ENCODE measurements around the gene RPIA. TPM values are rescaled to one million over a fixed set of nuclear protein-coding genes. Genes with fewer than 3 reads are reported as not detected.

Gene RPIA
- total RNA-seq, 1 donor from 2014 or later: 11.5 TPM

GRCh38 chr2:88713408-88713807 lies 21.9 kb downstream of the RPIA start:
- Mint-ChIP-seq H3K4me3 (no peak overlapping the region), H3K27me3 (ENCODE audit: insufficient read depth, low read depth) (no peaks in the 10 kb centered on the region), H3K4me1 (no peaks in the 10 kb centered on the region), H3K27ac (no peak overlapping the region), H3K36me3 (peaks cover 43% of the 10 kb centered on the region), H3K9me3 (peaks cover 14% of the 10 kb centered on the region)
- no peak for DNase-seq (ENCODE audit: low spot score)
- no peaks in the 10 kb centered on the region for H3K4me1 ChIP-seq
- H3K27ac ChIP-seq: no peak overlapping the region
- H3F3A ChIP-seq (ENCODE audit: low read depth): no peaks in the 10 kb centered on the region
- H3K4me2 ChIP-seq: no peak overlapping the region
- H3K79me2 ChIP-seq (ENCODE audit: low read depth): peaks cover 10% of the 10 kb centered on the region
- H3K27me3 ChIP-seq: no peaks in the 10 kb centered on the region
- H2AFZ ChIP-seq (replicated peaks): no peak overlapping the region
- no peak overlapping the region for H3K4me3 ChIP-seq
- no peaks in the 10 kb centered on the region for H3K36me3 ChIP-seq
- H4K20me1 ChIP-seq (ENCODE audit: low read depth): no peaks in the 10 kb centered on the region
- H3K9ac ChIP-seq: no peak overlapping the region
- H3K9me3 ChIP-seq (ENCODE audit: low read depth): peaks cover 7% of the 10 kb centered on the region
- no peak for TF ChIP-seq EZH2 (IDR thresholded peaks at IDR 0.05)
- TF ChIP-seq EZH2phosphoT487 (IDR thresholded peaks at IDR 0.05): no peak

- Histone ChIP-seq H3K4me2 (no peak overlapping the region), H3F3A (ENCODE audit: low read depth) (no peaks in the 10 kb centered on the region), H2AFZ (replicated peaks) (no peak overlapping the region), H3K27me3 (no peaks in the 10 kb centered on the region), H3K4me1 (no peaks in the 10 kb centered on the region), H3K4me3 (no peak overlapping the region), H3K79me2 (ENCODE audit: low read depth) (peaks cover 10% of the 10 kb centered on the region), H3K9ac (no peak overlapping the region), H3K9me3 (ENCODE audit: low read depth) (peaks cover 14% of the 10 kb centered on the region), H3K27ac (no peak overlapping the region), H3K36me3 (no peaks in the 10 kb centered on the region), H4K20me1 (ENCODE audit: low read depth) (no peaks in the 10 kb centered on the region)
- Mint-ChIP-seq H3K4me3 (no peak overlapping the region), H3K9me3 (peaks cover 14% of the 10 kb centered on the region), H3K27me3 (ENCODE audit: insufficient read depth, low read depth) (no peaks in the 10 kb centered on the region), H3K27ac (no peak overlapping the region), H3K4me1 (no peaks in the 10 kb centered on the region), H3K36me3 (peaks cover 35% of the 10 kb centered on the region)
- DNase-seq (ENCODE audit: low spot score): no peak
- TF ChIP-seq EZH2 (IDR thresholded peaks at IDR 0.05) (no peak), CTCF (IDR thresholded peaks at IDR 0.05) (no peak), EZH2phosphoT487 (IDR thresholded peaks at IDR 0.05) (no peak)
Measured at GRCh38 chr2:88714667-88715066, 23.2 kb downstream of the RPIA start.

- Histone ChIP-seq H2AFZ (replicated peaks) (no peak overlapping the region), H3K4me2 (no peak overlapping the region), H3K36me3 (peaks cover 9% of the 10 kb centered on the region), H3K9me3 (ENCODE audit: low read depth) (peaks cover 25% of the 10 kb centered on the region), H3K27ac (no peak overlapping the region), H3F3A (ENCODE audit: low read depth) (no peaks in the 10 kb centered on the region), H3K79me2 (ENCODE audit: low read depth) (peaks cover 5% of the 10 kb centered on the region), H3K4me3 (no peak overlapping the region), H3K4me1 (no peaks in the 10 kb centered on the region), H3K9ac (no peak overlapping the region), H3K27me3 (no peaks in the 10 kb centered on the region), H4K20me1 (ENCODE audit: low read depth) (no peaks in the 10 kb centered on the region)
- Mint-ChIP-seq H3K4me1 (no peaks in the 10 kb centered on the region), H3K9me3 (peaks cover 27% of the 10 kb centered on the region), H3K36me3 (peaks cover 34% of the 10 kb centered on the region), H3K4me3 (no peak overlapping the region), H3K27ac (no peak overlapping the region), H3K27me3 (ENCODE audit: insufficient read depth, low read depth) (no peaks in the 10 kb centered on the region)
- DNase-seq (ENCODE audit: low spot score): no peak
- TF ChIP-seq EZH2phosphoT487 (IDR thresholded peaks at IDR 0.05): no peak
- no peak for TF ChIP-seq EZH2 (IDR thresholded peaks at IDR 0.05)
- no peak for TF ChIP-seq CTCF (IDR thresholded peaks at IDR 0.05)
Measured at GRCh38 chr2:88720399-88720798, 28.9 kb downstream of the RPIA start.

- no peaks in the 10 kb centered on the region for H3K4me1 ChIP-seq
- no peak overlapping the region for H3K4me3 ChIP-seq
- Mint-ChIP-seq H3K4me3 (no peak overlapping the region), H3K36me3 (peaks cover 36% of the 10 kb centered on the region), H3K9me3 (peaks cover 27% of the 10 kb centered on the region), H3K4me1 (no peaks in the 10 kb centered on the region), H3K27ac (no peak overlapping the region), H3K27me3 (ENCODE audit: insufficient read depth, low read depth) (no peaks in the 10 kb centered on the region)
- no peak overlapping the region for H3K4me2 ChIP-seq
- peaks cover 25% of the 10 kb centered on the region for H3K9me3 ChIP-seq (ENCODE audit: low read depth)
- no peak for DNase-seq (ENCODE audit: low spot score)
- no peaks in the 10 kb centered on the region for H4K20me1 ChIP-seq (ENCODE audit: low read depth)
- H3K9ac ChIP-seq: no peak overlapping the region
- H2AFZ ChIP-seq (replicated peaks): no peak overlapping the region
- no peak overlapping the region for H3K27ac ChIP-seq
- peaks cover 5% of the 10 kb centered on the region for H3K79me2 ChIP-seq (ENCODE audit: low read depth)
- TF ChIP-seq EZH2phosphoT487 (IDR thresholded peaks at IDR 0.05) (no peak), CTCF (IDR thresholded peaks at IDR 0.05) (no peak), EZH2 (IDR thresholded peaks at IDR 0.05) (no peak)
- H3K27me3 ChIP-seq: no peaks in the 10 kb centered on the region
- no peaks in the 10 kb centered on the region for H3F3A ChIP-seq (ENCODE audit: low read depth)
- peaks cover 9% of the 10 kb centered on the region for H3K36me3 ChIP-seq
Measured at GRCh38 chr2:88721268-88721667, 29.8 kb downstream of the RPIA start.
